GM21526 (cell line): ENCODE results near the gene HDAC4.
"Not testable (repeated sequence)": the region's sequence is repeated elsewhere in the genome, so short reads cannot be mapped to it uniquely, and the experiment has no call there.

Experiments
- ATAC-seq: cut with Tn5 transposase; IDR thresholded peaks from one replicate; pipeline ENCODE4 v1.9.1; 2021; ENCODE audit warnings: moderate library complexity; ENCODE audit not compliant: unreplicated experiment, low FRiP score

The HDAC4 gene

GRCh38 chr2:239400596-239401066, at the start of gene HDAC4:
Gene HDAC4 (minus strand): TSS chr2:239401020. CDS start chr2:239352699, 48,321 bp downstream.
- peak; percentile 8 for ATAC-seq

- not testable (repeated sequence) for ATAC-seq
Measured at GRCh38 chr2:239449468-239449867, 48.6 kb upstream of the HDAC4 start.

DNA sequence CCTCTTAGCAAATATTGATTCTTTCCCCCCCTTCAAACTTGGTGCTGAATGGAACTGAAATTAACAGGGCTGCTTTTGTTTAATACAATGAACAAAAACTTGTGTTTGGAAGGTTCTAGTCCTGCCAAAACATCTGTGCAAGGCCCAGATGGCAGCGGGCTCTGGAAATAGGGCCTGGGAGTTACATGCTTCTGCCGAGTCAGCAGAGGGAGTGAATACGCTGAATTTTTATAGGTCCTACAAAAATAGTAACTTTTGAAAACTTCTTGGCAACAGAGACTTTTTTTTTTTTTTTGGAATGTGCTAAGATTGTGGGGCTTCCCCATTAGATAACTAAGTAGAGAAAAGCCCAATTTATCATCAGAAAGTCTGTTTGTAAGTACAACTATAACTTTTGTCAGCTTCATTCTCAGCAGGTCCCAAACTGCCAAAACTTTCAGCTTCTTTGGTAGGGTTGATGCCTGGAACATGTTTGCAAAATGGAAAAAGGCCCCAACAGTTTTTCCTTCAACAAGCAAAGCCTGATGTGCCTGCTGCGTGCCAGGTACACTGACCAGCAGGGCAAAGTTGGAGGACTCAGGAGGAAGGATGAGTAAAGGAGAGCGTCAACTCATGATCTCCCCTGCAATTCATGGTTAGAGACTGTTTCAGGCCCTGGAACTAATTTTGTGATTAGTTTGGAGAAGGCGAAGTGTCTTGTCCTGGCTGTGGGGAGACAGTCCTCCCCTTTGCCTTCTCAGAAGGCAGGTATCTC, 45.1 kb upstream of the HDAC4 start:
- ATAC-seq, result no peak

DNA sequence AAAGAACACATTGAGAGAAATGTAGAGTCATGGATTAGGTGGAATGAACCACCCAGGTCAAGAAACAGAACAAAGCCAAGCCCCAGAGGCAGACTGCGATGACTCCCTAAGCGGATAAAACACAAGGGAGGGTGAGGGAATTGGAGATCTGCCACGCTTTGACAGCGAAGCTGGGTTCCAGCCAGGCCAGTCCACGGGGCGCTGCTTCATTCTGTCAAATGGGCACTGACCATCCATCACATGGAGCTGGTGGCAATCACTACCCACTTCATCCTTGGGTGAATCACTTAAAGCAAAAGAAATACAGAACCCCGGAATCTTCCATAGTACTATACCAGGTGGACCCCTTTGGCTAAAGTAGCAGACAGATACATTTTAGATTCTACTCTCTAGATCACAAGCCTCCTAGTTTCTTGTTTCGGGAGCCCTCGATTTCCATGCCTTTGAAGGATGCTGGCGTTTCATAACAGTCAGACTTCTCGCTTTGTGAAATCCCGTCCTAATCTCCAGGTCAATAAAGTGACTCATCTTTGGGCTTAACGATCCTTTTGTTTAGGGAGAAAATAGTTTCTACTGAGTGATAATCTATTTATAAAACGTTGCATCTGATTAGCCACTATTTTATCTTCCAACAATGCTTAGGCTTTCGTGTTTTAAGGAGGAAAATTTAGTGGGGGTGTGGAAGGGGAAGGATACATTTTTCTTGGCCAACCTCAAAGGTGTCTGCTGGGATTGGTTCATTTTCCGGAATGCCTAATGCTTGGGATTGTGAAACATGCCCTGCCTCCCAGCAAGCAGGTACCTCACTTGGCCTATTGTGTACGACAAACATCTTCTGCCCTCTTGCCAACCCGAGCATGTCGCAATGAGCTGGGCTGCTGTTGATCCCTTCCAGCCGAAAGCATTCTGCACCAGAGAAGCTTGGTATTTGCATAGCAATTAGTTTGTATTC, 44.1 kb upstream of the HDAC4 start:
- ATAC-seq, result no peak

GRCh38 chr2:239443666-239444567, 43.1 kb upstream of the HDAC4 start:
- ATAC-seq, result no peak

GRCh38 chr2:239443102-239443620, 42.3 kb upstream of the HDAC4 start:
- ATAC-seq, result no peak

DNA sequence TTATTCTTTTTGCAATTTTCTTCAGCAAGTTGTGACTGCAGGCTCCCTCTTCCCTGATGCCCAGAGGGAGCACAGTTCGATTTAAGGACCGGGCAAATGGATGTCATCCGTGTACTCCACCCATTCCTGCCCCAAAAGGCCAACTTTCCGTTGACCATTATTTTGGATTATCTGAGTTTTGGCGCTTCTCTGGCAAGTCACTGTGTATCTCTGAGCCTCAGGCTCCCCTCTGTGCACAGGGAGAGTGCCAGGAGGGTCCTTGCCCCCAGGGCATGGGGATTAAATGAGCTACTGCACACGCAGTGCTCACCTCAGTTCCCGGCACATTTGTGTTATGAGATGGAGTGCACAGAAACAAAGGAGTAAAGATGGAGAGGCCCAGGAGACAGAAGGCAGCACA, 41.4 kb upstream of the HDAC4 start:
- no peak for ATAC-seq

DNA sequence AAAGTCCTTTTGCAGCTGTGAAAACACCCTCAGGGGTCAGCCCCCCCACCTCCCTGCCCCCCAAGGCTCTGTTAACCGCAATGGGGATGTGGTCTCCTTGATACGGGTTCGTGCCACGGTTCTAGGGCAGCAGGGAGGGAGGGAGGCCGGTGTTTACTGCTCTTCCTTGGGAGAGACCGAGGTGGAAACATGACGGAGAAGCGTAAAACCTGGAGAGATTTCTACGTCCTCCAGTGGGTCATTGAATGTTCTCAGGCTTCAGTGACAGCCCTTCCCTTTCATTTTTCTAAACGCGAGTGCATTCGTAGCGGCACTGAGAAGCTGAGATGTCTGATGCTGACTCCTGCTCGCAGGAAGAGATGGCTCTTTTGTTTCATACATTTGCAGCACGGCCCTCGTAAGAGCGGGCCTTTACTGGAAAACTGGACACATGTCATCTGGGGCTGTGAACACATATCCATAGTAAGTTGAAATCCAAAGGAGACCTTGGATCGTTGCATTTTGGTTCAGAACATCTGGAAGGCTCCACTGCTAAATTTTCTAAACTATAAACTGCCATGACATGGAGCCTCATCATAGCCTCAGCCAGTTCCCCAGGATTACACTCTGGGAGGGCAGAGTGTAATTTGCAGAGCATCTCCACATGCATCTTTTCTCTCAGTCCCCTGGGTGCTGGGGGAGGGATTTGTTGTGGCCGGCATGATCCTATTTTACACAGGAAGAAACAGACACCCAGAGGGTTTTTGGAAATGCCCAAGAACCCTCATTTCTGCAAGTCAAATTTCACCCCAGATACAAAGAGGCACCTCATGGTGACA, 40.6 kb upstream of the HDAC4 start:
- ATAC-seq, result no peak

DNA sequence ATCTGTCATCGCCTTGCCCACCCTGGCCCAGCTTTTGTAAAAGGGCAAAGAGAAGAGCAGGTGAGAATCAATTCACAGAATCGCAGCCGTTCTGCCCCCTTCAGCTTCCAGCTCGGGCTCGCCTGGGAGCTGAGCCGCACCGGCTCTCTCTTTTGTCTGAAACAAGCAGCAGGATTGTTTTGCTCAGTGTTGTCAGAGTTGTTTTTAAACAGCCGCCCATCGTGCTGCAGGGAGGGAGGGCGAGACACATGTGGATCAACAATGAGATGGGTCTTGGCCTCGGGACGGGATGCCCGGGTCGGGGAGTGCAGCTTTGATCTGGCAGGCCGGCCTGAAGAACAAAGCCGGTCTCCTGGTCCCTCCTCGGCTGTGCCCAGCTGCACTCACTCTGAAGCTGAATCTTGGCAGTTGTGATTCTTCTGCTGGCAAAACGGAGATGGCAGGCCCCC, 39.7 kb upstream of the HDAC4 start:
- ATAC-seq, result no peak

DNA sequence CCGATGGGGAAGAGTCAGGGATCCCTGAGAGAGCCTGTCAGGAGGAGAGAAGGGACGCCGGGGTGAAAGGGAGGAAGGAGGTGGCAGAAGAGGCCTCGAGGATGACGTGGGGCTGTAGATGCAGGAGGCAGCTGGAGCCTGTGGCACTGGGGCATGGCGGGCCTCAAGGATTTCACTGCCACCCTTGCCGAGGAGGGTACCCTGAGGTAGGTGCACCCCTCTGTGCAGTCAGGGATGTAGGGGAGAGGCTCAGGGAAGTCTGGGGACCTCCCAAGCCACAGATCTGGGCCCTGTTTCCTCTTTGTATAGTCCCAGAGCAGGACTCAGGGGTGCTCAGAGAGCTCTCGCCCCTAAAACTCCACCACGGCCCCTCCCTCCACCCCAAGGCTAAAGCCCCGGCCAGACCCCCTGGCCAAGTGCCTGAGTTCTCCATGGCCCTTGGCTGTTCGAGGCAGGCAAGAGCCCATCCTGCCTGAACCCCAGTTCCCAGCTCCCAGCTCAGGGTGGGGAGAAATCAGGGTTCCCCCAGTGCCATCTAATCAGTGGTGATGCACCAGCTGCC, 39.0 kb upstream of the HDAC4 start:
- ATAC-seq, result no peak

- ATAC-seq, result no peak
Measured at GRCh38 chr2:239438995-239439753, 38.4 kb upstream of the HDAC4 start.

DNA sequence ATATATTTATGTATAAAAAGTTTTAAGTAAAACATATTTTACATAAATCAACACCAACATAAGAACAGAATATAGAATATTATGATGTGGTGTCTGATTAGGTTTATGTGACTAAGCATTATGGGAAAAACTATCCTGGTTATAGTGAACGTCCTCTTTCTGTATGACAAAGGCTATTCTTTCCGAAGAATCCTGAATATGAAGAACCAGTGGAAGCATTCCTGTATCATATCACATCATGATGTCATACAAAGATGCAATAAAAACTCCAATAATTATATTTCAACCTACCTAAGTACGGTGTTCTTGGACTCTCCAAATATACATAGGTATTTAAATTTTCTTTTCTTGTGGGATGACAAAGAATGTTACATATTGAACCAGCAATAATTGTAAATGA, 37.5 kb upstream of the HDAC4 start:
- no peak for ATAC-seq

GRCh38 chr2:239436669-239437335, 36.0 kb upstream of the HDAC4 start:
- ATAC-seq, result no peak

DNA sequence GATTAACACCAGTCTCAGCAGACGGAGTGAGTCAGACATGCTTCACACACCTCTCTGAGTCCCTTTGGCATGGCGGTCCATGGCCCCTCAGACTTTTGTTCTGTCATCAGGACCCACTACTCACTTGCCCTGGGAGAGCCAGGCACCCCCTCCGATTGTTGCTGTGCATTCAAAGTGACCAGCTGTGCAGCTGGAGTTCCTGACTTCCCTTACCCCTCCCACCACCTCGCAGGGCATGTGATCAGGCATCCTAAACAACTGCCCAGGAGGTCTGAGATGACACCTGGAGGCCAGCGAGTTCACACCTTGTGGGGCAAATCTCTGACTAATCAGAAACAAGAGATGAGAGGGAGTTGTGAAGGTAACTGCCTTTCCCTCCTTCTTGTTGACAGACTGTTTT, 35.3 kb upstream of the HDAC4 start:
- no peak for ATAC-seq

- ATAC-seq, result no peak
Measured at GRCh38 chr2:239433777-239434403, 33.1 kb upstream of the HDAC4 start.

- no peak for ATAC-seq
Measured at GRCh38 chr2:239432174-239432573, 31.4 kb upstream of the HDAC4 start.

- ATAC-seq, result no peak
Measured at GRCh38 chr2:239431536-239431935, 30.7 kb upstream of the HDAC4 start.
